Activated B cell treated with CpG ODN at 0.5 μM for 24 hours (primary cell): ENCODE data around the gene COPB1. TPM values are rescaled to one million over a fixed set of nuclear protein-coding genes. Genes with fewer than 3 reads are reported as not detected.
"Not testable (repeated sequence)": the region's sequence is repeated elsewhere in the genome, so short reads cannot be mapped to it uniquely, and the experiment has no call there.

ENCODE experiments used
- ATAC-seq: fragments of 200-7000 bp; cut with Tn5 transposase; one replicate; pipeline ENCODE4 v1.10.0; 2021; ENCODE audit warnings: low read depth, mild to moderate bottlenecking, moderate library complexity
- CTCF ChIA-PET: fragments of 350-600 bp; sonication (Branson Sonifier 250); formaldehyde crosslinking; loops from one replicate; lab custom pipeline; 2021; ENCODE audit warnings: antibody characterized with exemption; lab: Charles Lee
- POLR2A ChIA-PET: fragments of 350-600 bp; sonication (Branson Sonifier 250); formaldehyde crosslinking; loops from one replicate; lab custom pipeline; 2021; ENCODE audit warnings: antibody characterized with exemption; lab: Charles Lee
- DNase-seq: peaks from one replicate; pipeline ENCODE4 v3.0.0; 2022
- H3K27ac Mint-ChIP-seq: one replicate; pipeline ENCODE4 v1.8.0; 2020; ENCODE audit warnings: mixed read lengths
- H3K27me3 Mint-ChIP-seq: one replicate; pipeline ENCODE4 v1.8.0; 2021; ENCODE audit warnings: mixed read lengths
- H3K36me3 Mint-ChIP-seq: one replicate; pipeline ENCODE4 v1.8.0; 2021; ENCODE audit warnings: low read depth, mixed read lengths
- H3K4me1 Mint-ChIP-seq: one replicate; pipeline ENCODE4 v1.8.0; 2021; ENCODE audit warnings: mixed read lengths
- H3K4me3 Mint-ChIP-seq: one replicate; pipeline ENCODE4 v1.8.0; 2020; ENCODE audit warnings: mild to moderate bottlenecking, mixed read lengths
- H3K9me3 Mint-ChIP-seq: one replicate; pipeline ENCODE4 v1.8.0; 2020; ENCODE audit warnings: mixed read lengths
- CTCF ChIP-seq: fragments of 200-600 bp; IDR thresholded peaks from one replicate; pipeline ENCODE4 v1.8.0; 2022; ENCODE audit warnings: antibody characterized with exemption, mild to moderate bottlenecking
- intact Hi-C: fragments of 100-400 bp; cut with micrococcal nuclease; formaldehyde crosslinking; loops from one replicate; pipeline ENCODE4 v1.15.1; 2024
- total RNA-seq: library from RNA; stranded (reverse); gene quantifications from 2 replicates; pipeline ENCODE4 v1.2.3, GENCODE V29; 2022

COPB1 gene
- total RNA-seq, 1 donor from 2014 or later = 90.1 TPM

- intact Hi-C loops = loop anchor here (5.0 kb wide), 1 partner anchor 38 kb away; no protein-coding TSS in a partner anchor
- ChIA-PET CTCF (interaction anchor here (0.9 to 4.5 kb wide), 2 partner anchors 251 to 369 kb away, joined by 3 to 32 read pairs; no protein-coding TSS in a partner anchor), POLR2A (no interaction called here)
- Mint-ChIP-seq H3K4me3 (no peak overlapping the region), H3K4me1 (peaks cover 9% of the 10 kb centered on the region), H3K27me3 (no peaks in the 10 kb centered on the region), H3K36me3 (no peaks in the 10 kb centered on the region), H3K9me3 (no peaks in the 10 kb centered on the region), H3K27ac (no peak overlapping the region)
- DNase-seq = no peak
- ATAC-seq = no peak
- TF ChIP-seq CTCF = no peak
Measured at GRCh38 chr11:14538926-14539554, 39.4 kb upstream of the COPB1 start.

DNA sequence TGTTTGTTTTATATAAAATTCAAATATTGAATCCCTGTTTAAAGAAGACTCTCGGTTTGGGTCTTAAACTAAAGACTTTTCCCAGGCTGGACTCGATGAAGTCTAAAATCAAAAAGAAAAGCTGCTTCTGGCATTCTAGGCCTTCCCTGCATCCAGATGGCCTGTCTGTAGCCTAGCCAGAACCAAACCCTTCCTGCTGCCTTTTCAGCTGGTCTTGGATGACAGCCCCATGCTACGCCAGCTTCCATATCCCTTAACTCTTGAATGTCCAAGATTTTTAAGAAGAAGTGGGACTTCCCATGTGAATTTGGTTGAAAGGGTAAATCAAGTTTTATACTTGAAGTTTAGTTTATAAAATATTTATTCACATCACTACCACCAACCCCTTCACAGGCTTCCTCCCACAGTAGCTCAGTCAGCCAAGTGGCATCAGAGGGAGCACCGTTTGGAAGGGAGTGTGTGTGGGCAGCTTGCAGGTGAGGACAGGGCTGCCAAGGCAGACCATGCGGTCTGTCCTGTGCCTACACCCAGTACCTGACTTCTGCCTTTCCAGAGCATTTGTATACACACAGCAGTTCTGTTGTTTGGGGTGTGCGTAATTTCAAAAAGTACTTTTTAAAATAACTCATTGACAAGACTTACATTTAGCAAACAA lies 38.8 kb upstream of the COPB1 start:
- peaks cover 9% of the 10 kb centered on the region for H3K4me1 Mint-ChIP-seq
- DNase-seq (no peak), ATAC-seq (no peak)
- H3K27me3 Mint-ChIP-seq = no peaks in the 10 kb centered on the region
- no peak overlapping the region for H3K27ac Mint-ChIP-seq
- intact Hi-C loops = loop anchor here (5.0 kb wide), 1 partner anchor 39 kb away; no protein-coding TSS in a partner anchor
- ChIA-PET POLR2A (interaction anchor here (2.1 kb wide), 1 partner anchor 106 kb away, joined by 9 read pairs; the partner anchor contains the start of gene PDE3B), CTCF (interaction anchor here (4.5 kb wide), 1 partner anchor 369 kb away, joined by 32 read pairs; no protein-coding TSS in a partner anchor)
- H3K9me3 Mint-ChIP-seq = no peaks in the 10 kb centered on the region
- TF ChIP-seq CTCF = no peak
- no peaks in the 10 kb centered on the region for H3K36me3 Mint-ChIP-seq
- no peak overlapping the region for H3K4me3 Mint-ChIP-seq

GRCh38 chr11:14537134-14537599 lies 37.6 kb upstream of the COPB1 start:
- H3K4me1 Mint-ChIP-seq = peaks cover 9% of the 10 kb centered on the region
- H3K4me3 Mint-ChIP-seq = peak overlapping the region; percentile 80
- H3K36me3 Mint-ChIP-seq = no peaks in the 10 kb centered on the region
- no peaks in the 10 kb centered on the region for H3K9me3 Mint-ChIP-seq
- ChIA-PET CTCF (interaction anchor here (0.9 to 4.5 kb wide), 3 partner anchors 17 to 370 kb away, joined by 3 to 32 read pairs (median 6); partner anchors contain the start of gene PDE3B), POLR2A (interaction anchor here (0.7 to 2.1 kb wide), 3 partner anchors 107 to 255 kb away, joined by 3 to 9 read pairs (median 6); partner anchors contain the start of gene PDE3B)
- intact Hi-C loops = loop anchor here (1.0 to 5.0 kb wide), 10 partner anchors 17 to 671 kb away; partner anchors contain the start of gene PSMA1
- ATAC-seq (peak; percentile 88), DNase-seq (no peak)
- TF ChIP-seq CTCF = peak; percentile 86
- peak overlapping the region; percentile 81 for H3K27ac Mint-ChIP-seq
- H3K27me3 Mint-ChIP-seq = no peaks in the 10 kb centered on the region

GRCh38 chr11:14535166-14535565 lies 35.6 kb upstream of the COPB1 start:
- intact Hi-C loops = loop anchor here (5.0 kb wide), 1 partner anchor 42 kb away; no protein-coding TSS in a partner anchor
- H3K27ac Mint-ChIP-seq, DNase-seq, ATAC-seq, H3K9me3 Mint-ChIP-seq, H3K4me3 Mint-ChIP-seq, H3K27me3 Mint-ChIP-seq, H3K4me1 Mint-ChIP-seq, H3K36me3 Mint-ChIP-seq, POLR2A ChIA-PET: not testable (repeated sequence)
- CTCF ChIA-PET = interaction anchor here (0.9 to 4.3 kb wide), 3 partner anchors 122 to 372 kb away, joined by 3 to 28 read pairs (median 4); partner anchors contain the start of gene CYP2R1

DNA sequence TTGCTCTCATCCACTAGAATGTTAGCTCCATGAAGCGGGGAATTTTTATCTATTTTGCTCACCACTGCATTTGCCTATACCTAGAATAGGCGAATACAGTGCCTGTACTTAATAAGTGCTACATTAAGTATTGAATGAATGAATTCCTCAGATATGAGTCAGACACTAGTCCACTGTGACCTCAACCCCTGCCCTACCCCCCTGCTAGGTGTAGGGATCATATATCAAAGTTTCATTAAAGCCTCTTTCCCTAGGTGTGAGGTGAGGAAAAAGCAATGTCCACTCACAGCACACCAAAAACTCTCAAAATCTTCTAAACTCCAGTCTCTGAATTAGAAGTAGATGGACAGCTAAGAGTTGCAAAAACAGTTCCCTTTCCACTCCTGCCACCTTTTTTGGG lies 30.3 kb upstream of the COPB1 start:
- no peaks in the 10 kb centered on the region for H3K27me3 Mint-ChIP-seq
- no peak overlapping the region for H3K27ac Mint-ChIP-seq
- intact Hi-C loops = no loop called here

More for the DNA sequence above, 30.3 kb upstream of the COPB1 start:
- Mint-ChIP-seq H3K36me3 (no peaks in the 10 kb centered on the region), H3K4me3 (no peak overlapping the region), H3K4me1 (no peaks in the 10 kb centered on the region), H3K9me3 (no peaks in the 10 kb centered on the region)
- no peak for TF ChIP-seq CTCF
- DNase-seq = no peak
- ChIA-PET POLR2A (no interaction called here), CTCF (interaction anchor here (1.0 kb wide), 1 partner anchor 378 kb away, joined by 3 read pairs; no protein-coding TSS in a partner anchor)
- no peak for ATAC-seq
